GM15510 (cell line): ENCODE measurements around the gene PSKH1.

Experiments
- POLR2A ChIP-seq: IDR thresholded peaks from 3 replicates; pipeline ENCODE4 v1.6.1; 2011; ENCODE audit warnings: borderline replicate concordance; ENCODE audit not compliant: insufficient read length; ENCODE audit errors: extremely low read depth

PSKH1 gene

DNA sequence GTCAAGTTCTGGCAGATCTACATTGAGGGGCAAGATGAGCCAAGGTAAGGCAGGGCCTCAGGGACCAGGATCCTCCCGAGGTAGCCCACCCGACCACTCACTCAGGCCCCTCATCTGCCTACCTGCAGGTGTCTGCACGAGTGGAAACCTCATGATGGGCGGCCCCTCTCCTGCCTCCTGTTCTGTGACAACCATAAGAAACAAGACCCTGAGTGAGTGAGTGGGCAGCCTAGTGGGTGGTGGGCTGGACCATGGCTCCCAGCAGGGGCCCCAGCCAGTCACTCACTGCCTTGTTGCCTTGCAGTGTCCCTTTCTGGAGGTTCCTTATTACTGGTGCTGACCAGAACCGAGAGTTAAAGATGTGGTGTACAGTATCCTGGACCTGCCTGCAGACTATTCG is 14.8 kb upstream of the PSKH1 start:
- TF ChIP-seq POLR2A = no peak

DNA sequence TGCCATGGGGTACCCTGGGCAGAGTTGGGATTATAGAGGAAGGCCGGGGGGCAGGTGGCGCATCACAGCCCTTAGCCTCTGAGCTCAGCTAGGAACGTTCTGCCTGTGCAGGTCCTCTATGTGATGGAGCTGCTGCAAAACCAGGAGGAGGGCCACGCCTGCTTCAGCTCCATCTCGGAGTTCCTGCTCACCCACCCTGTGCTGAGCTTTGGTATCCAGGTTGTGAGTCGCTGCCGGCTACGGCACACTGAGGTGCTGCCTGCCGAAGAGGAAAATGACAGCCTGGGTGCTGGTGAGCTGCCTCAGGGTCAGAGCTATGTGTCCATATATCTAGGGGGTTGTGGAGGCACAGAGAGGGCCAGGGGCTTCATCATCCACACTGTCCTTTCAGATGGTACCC is 14.2 kb upstream of the PSKH1 start:
- TF ChIP-seq POLR2A = no peak

DNA sequence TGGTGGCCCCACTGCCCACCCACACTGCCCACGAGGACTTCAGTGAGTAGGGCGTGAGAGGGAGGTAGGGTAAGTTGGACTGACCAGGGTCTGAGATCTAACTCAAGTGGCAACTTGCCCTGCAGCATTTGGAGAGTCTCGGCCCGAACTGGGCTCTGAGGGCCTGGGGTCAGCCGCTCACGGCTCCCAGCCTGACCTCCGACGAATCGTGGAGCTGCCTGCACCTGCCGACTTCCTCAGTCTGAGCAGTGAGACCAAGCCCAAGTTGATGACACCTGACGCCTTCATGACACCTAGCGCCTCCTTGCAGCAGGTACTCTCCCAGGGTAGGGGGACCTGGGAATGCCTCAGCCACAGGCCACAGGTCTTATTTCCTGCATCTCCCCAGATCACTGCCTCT is 13.6 kb upstream of the PSKH1 start:
- no peak for TF ChIP-seq POLR2A

DNA sequence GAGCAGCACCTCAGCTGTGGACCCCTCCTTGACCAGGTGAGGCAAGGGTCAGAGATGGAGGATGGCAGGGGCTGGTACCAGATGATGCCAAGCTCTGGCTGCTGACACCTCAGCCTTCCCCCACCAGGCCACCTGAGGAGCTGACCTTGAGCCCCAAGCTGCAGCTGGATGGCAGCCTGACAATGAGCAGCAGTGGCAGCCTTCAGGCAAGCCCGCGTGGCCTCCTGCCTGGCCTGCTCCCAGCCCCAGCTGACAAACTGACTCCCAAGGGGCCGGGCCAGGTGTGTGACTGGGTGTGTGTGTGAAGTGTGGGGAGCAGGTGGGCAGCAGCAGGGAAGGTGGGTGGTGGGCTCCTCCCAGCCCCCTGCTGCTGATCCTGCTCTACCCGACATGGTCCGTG is 13.1 kb upstream of the PSKH1 start:
- no peak for TF ChIP-seq POLR2A

DNA sequence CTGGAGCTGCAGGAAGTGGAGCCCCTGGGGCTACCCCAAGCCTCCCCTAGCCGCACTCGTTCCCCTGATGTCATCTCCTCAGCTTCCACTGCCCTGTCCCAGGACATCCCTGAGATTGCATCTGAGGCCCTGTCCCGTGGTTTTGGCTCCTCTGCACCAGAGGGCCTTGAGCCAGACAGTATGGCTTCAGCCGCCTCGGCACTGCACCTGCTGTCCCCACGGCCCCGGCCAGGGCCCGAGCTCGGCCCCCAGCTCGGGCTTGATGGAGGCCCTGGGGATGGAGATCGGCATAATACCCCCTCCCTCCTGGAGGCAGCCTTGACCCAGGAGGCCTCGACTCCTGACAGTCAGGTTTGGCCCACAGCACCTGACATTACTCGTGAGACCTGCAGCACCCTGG is 12.5 kb upstream of the PSKH1 start:
- TF ChIP-seq POLR2A = no peak

DNA sequence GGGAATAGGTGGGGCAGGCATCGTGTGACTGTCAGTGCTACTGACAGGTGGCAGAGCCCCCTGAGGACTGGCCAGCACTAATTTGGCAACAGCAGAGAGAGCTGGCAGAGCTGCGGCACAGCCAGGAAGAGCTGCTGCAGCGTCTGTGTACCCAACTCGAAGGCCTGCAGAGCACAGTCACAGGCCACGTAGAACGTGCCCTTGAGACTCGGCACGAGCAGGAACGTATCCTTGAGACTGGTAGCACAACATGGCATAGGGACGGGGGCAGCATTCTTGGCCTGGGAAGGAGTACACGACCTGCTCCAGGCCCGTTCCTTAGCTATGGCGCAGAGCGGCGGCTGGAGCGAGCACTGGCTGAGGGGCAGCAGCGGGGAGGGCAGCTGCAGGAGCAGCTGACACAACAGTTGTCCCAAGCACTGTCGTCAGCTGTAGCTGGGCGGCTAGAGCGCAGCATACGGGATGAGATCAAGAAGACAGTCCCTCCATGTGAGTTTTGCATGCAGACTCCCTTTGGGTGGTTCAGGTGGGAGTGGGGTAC is 11.4 kb upstream of the PSKH1 start:
- no peak for TF ChIP-seq POLR2A

DNA sequence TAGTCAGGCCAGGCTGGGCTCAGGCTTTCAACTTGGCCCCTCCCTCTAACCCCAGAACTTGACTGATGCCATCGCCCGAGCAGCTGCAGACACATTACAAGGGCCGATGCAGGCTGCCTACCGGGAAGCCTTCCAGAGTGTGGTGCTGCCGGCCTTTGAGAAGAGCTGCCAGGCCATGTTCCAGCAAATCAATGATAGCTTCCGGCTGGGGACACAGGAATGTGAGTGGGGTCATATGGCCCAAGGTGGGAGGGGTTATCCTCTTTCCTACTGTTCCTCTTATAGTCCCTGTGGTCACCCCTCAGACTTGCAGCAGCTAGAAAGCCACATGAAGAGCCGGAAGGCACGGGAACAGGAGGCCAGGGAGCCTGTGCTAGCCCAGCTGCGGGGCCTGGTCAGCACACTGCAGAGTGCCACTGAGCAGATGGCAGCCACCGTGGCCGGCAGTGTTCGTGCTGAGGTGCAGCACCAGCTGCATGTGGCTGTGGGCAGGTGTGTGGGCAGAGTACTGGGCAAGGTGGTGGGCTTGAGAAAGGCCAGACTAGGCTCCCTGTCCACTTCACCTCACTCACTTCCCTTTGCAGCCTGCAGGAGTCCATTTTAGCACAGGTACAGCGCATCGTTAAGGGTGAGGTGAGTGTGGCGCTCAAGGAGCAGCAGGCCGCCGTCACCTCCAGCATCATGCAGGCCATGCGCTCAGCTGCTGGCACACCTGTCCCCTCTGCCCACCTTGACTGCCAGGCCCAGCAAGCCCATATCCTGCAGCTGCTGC is 10.5 kb upstream of the PSKH1 start:
- no peak for TF ChIP-seq POLR2A

DNA sequence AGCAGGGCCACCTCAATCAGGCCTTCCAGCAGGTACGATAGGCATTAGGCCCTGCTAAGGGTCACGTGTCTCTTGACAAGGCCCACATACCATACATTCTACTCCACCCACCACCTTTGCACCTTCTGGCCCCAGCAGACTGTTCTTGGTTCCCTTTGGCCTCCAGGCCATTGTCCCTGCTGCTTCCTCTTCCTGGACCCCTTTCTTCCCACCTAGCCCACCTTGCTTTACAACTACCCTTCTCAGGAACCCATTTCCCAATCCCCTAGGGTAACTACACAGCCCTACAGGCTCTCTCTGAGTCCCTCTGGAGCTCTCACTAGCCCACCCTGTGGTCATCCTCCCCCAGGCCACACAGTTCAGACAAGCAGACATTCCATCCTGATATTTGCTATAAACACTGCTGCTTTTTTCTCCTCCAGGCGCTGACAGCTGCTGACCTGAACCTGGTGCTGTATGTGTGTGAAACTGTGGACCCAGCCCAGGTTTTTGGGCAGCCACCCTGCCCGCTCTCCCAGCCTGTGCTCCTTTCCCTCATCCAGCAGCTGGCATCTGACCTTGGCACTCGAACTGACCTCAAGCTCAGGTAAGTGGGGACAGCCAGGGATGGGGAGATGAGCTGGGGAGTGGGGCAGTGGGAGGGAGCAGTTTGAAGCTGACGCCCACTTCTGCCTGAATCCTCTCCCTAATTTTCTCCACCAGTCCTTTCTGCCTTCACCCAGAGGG is 9.7 kb upstream of the PSKH1 start:
- no peak for TF ChIP-seq POLR2A

DNA sequence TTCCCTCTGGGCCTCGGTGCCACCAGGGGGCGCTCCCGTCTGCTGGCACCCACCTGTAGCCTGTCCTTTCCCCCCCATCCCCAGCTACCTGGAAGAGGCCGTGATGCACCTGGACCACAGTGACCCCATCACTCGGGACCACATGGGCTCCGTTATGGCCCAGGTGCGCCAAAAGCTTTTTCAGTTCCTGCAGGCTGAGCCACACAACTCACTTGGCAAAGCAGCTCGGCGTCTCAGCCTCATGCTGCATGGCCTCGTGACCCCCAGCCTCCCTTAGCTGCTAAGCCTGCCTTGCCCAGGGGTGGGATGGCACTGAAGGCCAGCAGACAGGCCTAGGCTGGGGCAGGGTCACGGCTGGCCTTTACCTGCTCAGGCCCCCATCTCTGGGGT is 9.2 kb upstream of the PSKH1 start:
- no peak for TF ChIP-seq POLR2A

DNA sequence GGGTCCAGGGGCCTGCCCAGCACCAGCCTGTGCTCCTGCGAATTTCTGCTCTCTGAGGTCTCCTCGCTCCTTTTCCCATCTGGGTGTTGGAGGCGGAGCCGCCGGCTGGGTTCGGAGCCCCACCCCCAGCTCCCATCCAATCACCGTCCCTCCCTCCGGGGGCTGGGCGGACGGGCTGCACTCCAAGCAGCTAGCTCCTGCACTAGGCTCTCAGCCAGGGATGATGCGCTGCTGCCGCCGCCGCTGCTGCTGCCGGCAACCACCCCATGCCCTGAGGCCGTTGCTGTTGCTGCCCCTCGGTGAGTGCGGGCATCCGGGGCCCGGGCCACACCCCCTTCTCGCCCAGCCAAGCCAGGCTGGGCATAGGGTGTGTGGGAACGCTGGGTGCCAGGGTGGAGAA is 8.4 kb upstream of the PSKH1 start, which contains the start of gene NRN1L:
Gene NRN1L (plus strand): TSS at position 202 of the 400 bp plus-strand sequence. CDS start 19 bp downstream, at position 221.
- no peak for TF ChIP-seq POLR2A

DNA sequence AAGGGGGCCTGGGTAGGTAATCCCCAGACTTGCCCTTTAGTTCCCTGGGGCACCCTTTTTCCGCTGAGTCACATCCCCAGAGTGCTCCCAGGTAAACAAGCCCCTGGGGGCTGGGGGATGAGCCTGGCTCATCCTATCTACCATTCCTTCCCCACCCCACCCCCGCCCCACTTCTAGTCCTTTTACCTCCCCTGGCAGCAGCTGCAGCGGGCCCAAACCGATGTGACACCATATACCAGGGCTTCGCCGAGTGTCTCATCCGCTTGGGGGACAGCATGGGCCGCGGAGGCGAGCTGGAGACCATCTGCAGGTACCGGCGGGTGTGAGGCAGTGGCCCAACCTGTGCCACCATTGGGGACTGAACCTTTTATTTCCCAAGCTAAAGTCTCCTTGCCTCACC is 7.5 kb upstream of the PSKH1 start:
- TF ChIP-seq POLR2A = no peak

DNA sequence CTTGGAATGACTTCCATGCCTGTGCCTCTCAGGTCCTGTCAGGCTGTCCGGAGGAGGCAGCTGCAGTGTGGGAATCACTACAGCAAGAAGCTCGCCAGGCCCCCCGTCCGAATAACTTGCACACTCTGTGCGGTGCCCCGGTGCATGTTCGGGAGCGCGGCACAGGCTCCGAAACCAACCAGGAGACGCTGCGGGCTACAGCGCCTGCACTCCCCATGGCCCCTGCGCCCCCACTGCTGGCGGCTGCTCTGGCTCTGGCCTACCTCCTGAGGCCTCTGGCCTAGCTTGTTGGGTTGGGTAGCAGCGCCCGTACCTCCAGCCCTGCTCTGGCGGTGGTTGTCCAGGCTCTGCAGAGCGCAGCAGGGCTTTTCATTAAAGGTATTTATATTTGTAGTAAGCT is 7.1 kb upstream of the PSKH1 start:
- no peak for TF ChIP-seq POLR2A

DNA sequence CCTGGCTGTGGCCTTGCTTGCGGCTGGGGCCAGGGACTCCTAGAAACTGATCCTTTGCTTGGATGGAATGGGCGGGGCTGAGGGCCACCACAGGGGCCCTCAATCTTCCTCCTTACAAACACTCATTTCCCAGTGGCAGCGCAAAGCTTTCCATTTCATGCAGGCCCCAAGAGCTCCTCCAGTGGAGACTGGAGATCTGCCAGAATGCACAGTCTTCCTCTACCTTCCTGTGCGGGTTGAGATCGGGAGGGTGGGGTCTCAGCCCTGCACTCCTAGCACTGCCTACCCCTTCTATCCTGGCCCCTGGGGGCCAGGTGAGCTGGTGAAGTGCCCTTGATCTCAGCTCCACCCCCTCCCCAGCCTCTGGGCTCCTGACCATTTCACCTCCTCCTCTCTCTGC is 6.7 kb upstream of the PSKH1 start:
- TF ChIP-seq POLR2A = no peak

DNA sequence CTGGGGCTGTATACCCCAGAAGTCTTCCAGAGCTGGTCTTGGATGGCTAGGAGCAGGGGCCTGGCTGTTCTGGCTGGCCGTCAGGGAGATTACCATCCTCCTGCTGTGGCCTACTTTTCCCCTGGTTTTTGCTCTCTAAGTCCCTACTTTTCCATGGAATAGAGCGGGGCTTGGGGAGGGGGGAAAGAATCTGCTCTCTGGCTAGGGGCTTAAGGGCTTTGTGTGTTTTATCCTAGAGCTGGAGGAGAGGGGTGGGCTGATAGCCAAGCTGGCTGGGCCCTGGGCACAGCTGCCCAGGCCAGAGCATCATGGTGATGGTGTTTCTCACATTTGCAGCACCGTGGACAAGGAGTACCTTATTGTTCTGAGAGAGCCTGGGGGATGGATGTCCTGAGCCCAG is 4.7 kb upstream of the PSKH1 start:
- no peak for TF ChIP-seq POLR2A

DNA sequence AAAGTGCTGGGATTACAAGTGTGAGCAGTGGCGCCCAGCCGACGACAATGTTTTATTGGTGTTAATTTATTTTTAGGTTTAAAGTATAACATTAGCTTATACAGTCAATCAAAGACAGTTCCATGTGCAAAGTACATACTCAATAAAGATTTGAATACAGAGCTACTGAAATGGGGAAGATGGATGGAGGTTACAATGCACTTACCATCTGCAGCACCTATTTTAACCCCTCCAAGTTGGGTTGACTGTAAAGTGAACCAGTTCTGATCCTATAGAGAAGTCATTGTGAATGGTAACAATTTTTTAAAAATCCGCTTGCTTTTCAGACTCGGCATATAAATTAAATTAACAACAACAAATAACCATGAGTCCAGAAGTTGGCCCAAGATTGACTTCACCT is 679 bp upstream of the PSKH1 start:
- TF ChIP-seq POLR2A = no peak
